Activated naive CD8-positive, alpha-beta T cell treated with anti-CD3 and anti-CD28 coated beads, Interleukin-2, amount 50 U/mL, for 24 hours (primary cell): ENCODE data around the gene CRMP1.
"Not testable (repeated sequence)": the region's sequence is repeated elsewhere in the genome, so short reads cannot be mapped to it uniquely, and the experiment has no call there.

Experiments
- ATAC-seq: fragments of 150-1000 bp; cut with Tn5 transposase; one replicate; pipeline ENCODE4 v1.10.0; 2021
- DNase-seq: peaks from one replicate; pipeline ENCODE4 v3.0.0; 2021
- H3K27ac Mint-ChIP-seq: one replicate; pipeline ENCODE4 v1.8.0; 2021; ENCODE audit warnings: mild to moderate bottlenecking, mixed read lengths
- H3K27me3 Mint-ChIP-seq: one replicate; pipeline ENCODE4 v1.8.0; 2021; ENCODE audit warnings: mixed read lengths
- H3K36me3 Mint-ChIP-seq: one replicate; pipeline ENCODE4 v1.8.0; 2021; ENCODE audit warnings: low read depth, mixed read lengths
- H3K4me1 Mint-ChIP-seq: one replicate; pipeline ENCODE4 v1.8.0; 2021; ENCODE audit warnings: mixed read lengths
- H3K4me3 Mint-ChIP-seq: one replicate; pipeline ENCODE4 v1.8.0; 2021; ENCODE audit warnings: mild to moderate bottlenecking, moderate library complexity, mixed read lengths
- H3K9me3 Mint-ChIP-seq: one replicate; pipeline ENCODE4 v1.8.0; 2021; ENCODE audit warnings: mixed read lengths

CRMP1 gene

GRCh38 chr4:5815641-5816040 is 77.2 kb downstream of the CRMP1 start:
- Mint-ChIP-seq H3K9me3 (no peaks in the 10 kb centered on the region), H3K4me3 (no peak overlapping the region), H3K27me3 (no peaks in the 10 kb centered on the region), H3K36me3 (no peaks in the 10 kb centered on the region), H3K4me1 (no peaks in the 10 kb centered on the region), H3K27ac (no peak overlapping the region)
- DNase-seq, result no peak
- no peak for ATAC-seq

DNA sequence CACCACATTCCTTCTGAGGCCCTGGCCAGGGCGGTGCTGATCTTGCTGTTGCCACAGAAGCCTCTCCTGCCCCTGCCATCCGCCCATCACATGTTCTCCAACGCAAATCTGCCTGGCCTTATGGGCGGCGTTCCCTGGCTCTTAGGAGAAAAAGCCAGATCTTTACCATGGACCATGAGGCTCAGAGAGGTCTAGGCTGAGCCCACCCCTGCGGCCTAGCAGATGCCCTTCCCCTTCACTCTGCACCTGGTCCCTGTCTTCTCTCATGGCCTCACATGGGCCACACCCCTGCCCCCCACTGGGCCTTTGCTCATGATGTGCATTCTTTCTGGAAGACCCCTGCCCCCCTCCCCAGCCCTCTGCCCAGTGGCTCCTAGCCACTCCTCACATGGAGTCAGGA is 78.5 kb downstream of the CRMP1 start:
- H3K4me1 Mint-ChIP-seq, result no peaks in the 10 kb centered on the region
- H3K4me3 Mint-ChIP-seq, result no peak overlapping the region
- no peaks in the 10 kb centered on the region for H3K36me3 Mint-ChIP-seq
- H3K9me3 Mint-ChIP-seq, result no peaks in the 10 kb centered on the region
- ATAC-seq (no peak), DNase-seq (no peak)
- H3K27ac Mint-ChIP-seq, result no peak overlapping the region
- H3K27me3 Mint-ChIP-seq, result no peaks in the 10 kb centered on the region

DNA sequence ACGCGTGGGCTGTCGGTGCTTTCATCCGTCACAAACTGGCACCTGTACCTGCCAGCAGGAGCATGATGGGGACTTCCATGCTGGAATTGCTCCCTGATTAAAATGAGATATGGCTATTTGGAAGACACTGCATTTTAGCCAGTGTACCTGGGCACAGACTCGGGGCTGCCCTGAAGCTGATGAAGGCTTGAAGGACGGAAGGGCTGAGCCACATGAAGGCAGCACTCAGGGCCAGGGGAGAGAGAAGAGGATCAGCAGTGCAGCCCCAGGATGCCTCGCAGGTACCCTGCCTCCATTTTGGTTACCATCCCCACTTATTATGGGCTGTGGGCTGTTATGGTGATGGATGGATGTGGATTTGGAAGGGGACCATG is 79.0 kb downstream of the CRMP1 start:
- Mint-ChIP-seq H3K27ac (no peak overlapping the region), H3K4me3 (no peak overlapping the region), H3K9me3 (no peaks in the 10 kb centered on the region), H3K36me3 (no peaks in the 10 kb centered on the region), H3K4me1 (no peaks in the 10 kb centered on the region), H3K27me3 (no peaks in the 10 kb centered on the region)
- ATAC-seq, result no peak
- DNase-seq, result no peak

GRCh38 chr4:5812506-5813229 is 80.2 kb downstream of the CRMP1 start:
- no peaks in the 10 kb centered on the region for H3K9me3 Mint-ChIP-seq
- no peak overlapping the region for H3K27ac Mint-ChIP-seq
- ATAC-seq (no peak), DNase-seq (no peak)
- H3K36me3 Mint-ChIP-seq, result no peaks in the 10 kb centered on the region
- H3K4me1 Mint-ChIP-seq, result no peaks in the 10 kb centered on the region
- no peak overlapping the region for H3K4me3 Mint-ChIP-seq
- no peaks in the 10 kb centered on the region for H3K27me3 Mint-ChIP-seq

GRCh38 chr4:5812057-5812456 is 80.8 kb downstream of the CRMP1 start:
- DNase-seq, ATAC-seq, H3K9me3 Mint-ChIP-seq, H3K4me1 Mint-ChIP-seq, H3K27me3 Mint-ChIP-seq, H3K4me3 Mint-ChIP-seq, H3K36me3 Mint-ChIP-seq, H3K27ac Mint-ChIP-seq: not testable (repeated sequence)

DNA sequence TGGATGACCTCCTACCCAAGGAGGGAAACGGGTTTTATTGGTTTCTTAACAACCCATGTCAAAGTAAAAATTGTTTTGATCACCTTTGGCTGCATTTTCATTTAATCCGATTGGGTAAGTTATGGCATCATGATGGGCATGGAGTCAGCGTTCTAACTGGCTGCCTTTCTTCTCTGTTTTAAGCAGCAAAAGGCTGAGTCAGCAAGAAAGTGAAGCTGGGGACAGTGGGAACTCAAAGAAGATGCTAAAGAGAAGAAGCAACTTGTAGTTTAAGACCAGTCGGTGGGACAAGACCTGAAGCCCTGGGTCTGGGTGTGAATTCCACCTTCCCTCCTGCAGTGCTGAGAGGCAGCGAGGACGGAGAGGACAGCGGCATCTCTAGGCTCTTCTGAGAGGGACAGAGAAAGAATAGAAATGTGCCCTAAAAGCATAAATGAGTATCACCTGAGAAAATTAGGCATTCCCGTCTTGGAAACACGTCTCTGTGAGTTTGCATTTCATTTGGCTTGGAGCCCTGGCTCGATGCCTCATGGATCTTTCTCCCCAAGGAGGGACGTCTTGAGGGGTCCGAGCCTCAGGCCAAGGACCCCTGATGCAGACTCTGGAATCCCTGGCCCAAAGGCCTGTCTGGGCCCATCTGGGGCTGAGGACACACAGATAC is 82.0 kb downstream of the CRMP1 start:
- Mint-ChIP-seq H3K9me3 (no peaks in the 10 kb centered on the region), H3K4me1 (no peaks in the 10 kb centered on the region), H3K4me3 (no peak overlapping the region), H3K27ac (no peak overlapping the region), H3K36me3 (no peaks in the 10 kb centered on the region), H3K27me3 (no peaks in the 10 kb centered on the region)
- no peak for ATAC-seq
- DNase-seq, result no peak

DNA sequence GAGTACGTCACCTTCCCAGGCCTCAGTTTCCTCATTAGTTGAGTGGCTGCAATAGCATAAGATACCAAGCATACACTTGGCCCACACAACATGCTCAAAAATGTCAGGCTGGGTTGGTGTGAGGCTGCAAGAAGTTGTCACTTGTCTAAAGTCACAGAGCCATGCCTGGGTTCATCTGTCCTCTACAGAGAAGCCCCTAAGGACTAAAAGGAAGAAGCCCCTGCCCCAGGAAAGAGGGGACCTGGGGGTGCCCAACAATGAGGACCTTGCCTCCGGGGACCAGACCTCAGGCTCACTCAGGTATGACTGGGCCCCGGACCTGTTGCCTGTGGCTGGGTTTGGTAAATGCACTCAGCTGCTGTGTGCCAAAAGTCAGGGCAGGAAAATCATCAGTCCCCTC is 82.7 kb downstream of the CRMP1 start:
- Mint-ChIP-seq H3K27ac (no peak overlapping the region), H3K4me1 (no peaks in the 10 kb centered on the region), H3K4me3 (no peak overlapping the region), H3K36me3 (no peaks in the 10 kb centered on the region), H3K27me3 (no peaks in the 10 kb centered on the region), H3K9me3 (no peaks in the 10 kb centered on the region)
- no peak for DNase-seq
- no peak for ATAC-seq

DNA sequence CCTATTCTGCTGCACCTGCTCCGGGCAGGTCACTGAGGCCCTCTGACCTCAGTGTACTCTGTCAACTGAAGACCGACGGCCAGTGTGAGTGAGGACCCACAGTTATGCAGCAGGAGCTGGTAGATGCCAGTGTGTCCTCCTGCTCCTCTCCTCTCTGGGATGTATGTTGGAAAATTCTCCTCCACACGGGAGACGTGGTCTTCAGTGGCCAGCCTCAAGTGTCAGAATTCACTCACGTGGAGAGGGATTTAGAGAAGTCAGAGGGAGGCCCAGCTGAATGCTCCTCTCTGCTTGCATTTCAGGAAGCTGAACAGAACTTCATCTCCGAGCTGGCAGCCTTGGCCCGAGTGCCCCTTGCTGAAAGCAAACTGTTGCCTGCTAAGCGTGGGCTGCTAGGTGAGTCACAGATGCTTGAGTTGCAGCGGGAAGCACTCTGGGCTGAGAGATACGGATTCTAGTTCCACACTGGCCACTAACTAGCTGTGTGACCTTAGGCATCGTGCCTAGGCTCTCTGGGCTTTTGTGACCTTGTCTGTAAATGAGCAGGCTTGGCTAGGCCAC is 83.6 kb downstream of the CRMP1 start:
- DNase-seq (no peak), ATAC-seq (no peak)
- Mint-ChIP-seq H3K9me3 (no peaks in the 10 kb centered on the region), H3K27me3 (no peaks in the 10 kb centered on the region), H3K4me1 (no peaks in the 10 kb centered on the region), H3K36me3 (no peaks in the 10 kb centered on the region), H3K4me3 (no peak overlapping the region), H3K27ac (no peak overlapping the region)

GRCh38 chr4:5808081-5808741 is 84.7 kb downstream of the CRMP1 start:
- no peaks in the 10 kb centered on the region for H3K9me3 Mint-ChIP-seq
- no peaks in the 10 kb centered on the region for H3K27me3 Mint-ChIP-seq
- no peaks in the 10 kb centered on the region for H3K36me3 Mint-ChIP-seq
- H3K4me1 Mint-ChIP-seq, result no peaks in the 10 kb centered on the region
- no peak overlapping the region for H3K27ac Mint-ChIP-seq
- ATAC-seq (no peak), DNase-seq (no peak)
- H3K4me3 Mint-ChIP-seq, result no peak overlapping the region

DNA sequence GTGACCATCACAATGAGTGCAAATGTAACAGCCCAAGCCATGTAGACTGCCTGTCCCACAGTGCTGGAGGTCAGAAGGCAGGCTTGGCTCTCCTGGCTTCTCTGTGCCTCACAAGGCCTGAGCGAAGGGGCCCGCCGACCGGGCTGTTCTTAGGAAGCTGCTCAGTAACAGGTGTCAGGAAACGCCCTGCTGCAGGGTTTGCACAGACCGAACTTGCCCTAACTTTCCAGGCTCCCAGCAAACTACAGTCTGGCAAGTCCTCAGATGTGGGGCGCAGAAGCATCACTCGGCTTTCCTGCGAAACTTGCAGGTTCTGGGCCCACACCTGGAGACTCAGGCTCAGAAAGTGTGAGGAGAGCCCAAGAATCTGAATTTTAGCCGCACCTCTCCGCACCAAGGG is 87.6 kb downstream of the CRMP1 start:
- Mint-ChIP-seq H3K4me3 (no peak overlapping the region), H3K27me3 (no peaks in the 10 kb centered on the region), H3K9me3 (no peaks in the 10 kb centered on the region), H3K27ac (no peak overlapping the region), H3K4me1 (no peaks in the 10 kb centered on the region), H3K36me3 (no peaks in the 10 kb centered on the region)
- DNase-seq (no peak), ATAC-seq (no peak)

- DNase-seq (no peak), ATAC-seq (peak; percentile 22)
- H3K9me3 Mint-ChIP-seq, result no peaks in the 10 kb centered on the region
- no peaks in the 10 kb centered on the region for H3K27me3 Mint-ChIP-seq
- no peak overlapping the region for H3K4me3 Mint-ChIP-seq
- no peak overlapping the region for H3K27ac Mint-ChIP-seq
- H3K4me1 Mint-ChIP-seq, result no peaks in the 10 kb centered on the region
- H3K36me3 Mint-ChIP-seq, result no peaks in the 10 kb centered on the region
Measured at GRCh38 chr4:5804656-5805055, 88.2 kb downstream of the CRMP1 start.

DNA sequence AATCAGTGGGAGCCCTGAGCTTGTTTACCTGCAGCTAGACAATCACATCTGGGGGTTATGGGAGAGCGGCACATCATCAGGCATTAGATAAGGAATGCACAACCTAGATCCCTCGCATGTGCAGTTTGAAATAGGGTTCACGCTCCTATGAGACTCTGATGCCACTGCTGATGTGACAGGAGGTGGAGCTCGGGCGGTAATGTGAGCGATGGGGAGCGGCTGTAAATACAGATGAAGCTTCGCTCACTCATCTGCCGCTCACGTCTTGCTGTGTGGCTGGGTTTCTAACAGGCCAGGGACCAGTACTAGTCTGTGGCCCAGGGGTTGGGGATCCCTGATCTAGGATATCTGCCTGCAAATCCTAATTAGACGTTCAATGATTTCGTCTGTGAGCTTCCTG is 90.3 kb downstream of the CRMP1 start:
- Mint-ChIP-seq H3K4me1 (no peaks in the 10 kb centered on the region), H3K27ac (no peak overlapping the region), H3K9me3 (no peaks in the 10 kb centered on the region), H3K27me3 (no peaks in the 10 kb centered on the region), H3K36me3 (no peaks in the 10 kb centered on the region), H3K4me3 (no peak overlapping the region)
- ATAC-seq, result no peak
- no peak for DNase-seq

- no peak for DNase-seq
- Mint-ChIP-seq H3K9me3 (no peaks in the 10 kb centered on the region), H3K36me3 (no peaks in the 10 kb centered on the region)
Measured at GRCh38 chr4:5801696-5802095, 91.2 kb downstream of the CRMP1 start.

GRCh38 chr4:5800496-5800895 is 92.4 kb downstream of the CRMP1 start:
- Mint-ChIP-seq H3K27ac (no peak overlapping the region), H3K4me3 (no peak overlapping the region), H3K9me3 (no peaks in the 10 kb centered on the region), H3K4me1 (no peaks in the 10 kb centered on the region), H3K36me3 (no peaks in the 10 kb centered on the region), H3K27me3 (no peaks in the 10 kb centered on the region)
- DNase-seq (no peak), ATAC-seq (no peak)

More at GRCh38 chr4:5801696-5802095, 91.2 kb downstream of the CRMP1 start:
- Mint-ChIP-seq H3K27me3 (no peaks in the 10 kb centered on the region), H3K4me1 (no peaks in the 10 kb centered on the region), H3K27ac (no peak overlapping the region), H3K4me3 (no peak overlapping the region)
- ATAC-seq, result no peak

DNA sequence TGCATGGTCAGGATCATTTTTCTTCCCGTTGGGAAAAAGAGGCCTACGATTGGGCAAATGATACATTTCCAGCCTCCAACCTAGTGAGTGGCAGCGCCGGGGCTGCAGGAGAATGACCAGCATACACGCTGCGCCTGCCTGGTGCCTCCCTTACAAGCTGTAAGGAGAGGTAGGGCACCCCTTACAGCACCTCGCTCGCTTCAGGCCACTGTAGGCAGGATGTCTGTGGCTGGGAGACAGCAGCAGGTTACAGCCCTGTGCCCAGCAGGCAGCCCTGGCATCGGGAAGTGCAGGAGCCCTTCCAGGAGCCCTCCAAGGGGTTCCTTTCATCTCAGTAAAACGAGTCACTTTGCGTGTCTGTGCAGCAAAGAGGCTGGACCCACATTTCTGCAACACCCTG is 93.5 kb downstream of the CRMP1 start:
- Mint-ChIP-seq H3K27ac (no peak overlapping the region), H3K36me3 (no peaks in the 10 kb centered on the region), H3K4me1 (no peaks in the 10 kb centered on the region), H3K27me3 (no peaks in the 10 kb centered on the region), H3K9me3 (no peaks in the 10 kb centered on the region), H3K4me3 (no peak overlapping the region)
- ATAC-seq (no peak), DNase-seq (no peak)
